D721Med (cell line): ENCODE data around the gene NAA35.
"Not testable (repeated sequence)": the region's sequence is repeated elsewhere in the genome, so short reads cannot be mapped to it uniquely, and the experiment has no call there.

ENCODE experiments used
- DNase-seq: peaks from one replicate; pipeline ENCODE4 v3.0.0; 2011; ENCODE audit warnings: low spot score; ENCODE audit not compliant: insufficient read length
- FAIRE-seq: peaks from 2 replicates; lab custom pipeline; 2011; peaks lifted over from hg19 to GRCh38; lab: Jason Lieb, UNC
- TF ChIP-seq, protein P1 (sequence below): IDR thresholded peaks from 2 replicates; pipeline ENCODE4 v1.5.1; 2012; ENCODE audit warnings: mild to moderate bottlenecking, control low read depth; ENCODE audit not compliant: insufficient read depth; ENCODE audit errors: missing control alignments

Gene NAA35

DNA sequence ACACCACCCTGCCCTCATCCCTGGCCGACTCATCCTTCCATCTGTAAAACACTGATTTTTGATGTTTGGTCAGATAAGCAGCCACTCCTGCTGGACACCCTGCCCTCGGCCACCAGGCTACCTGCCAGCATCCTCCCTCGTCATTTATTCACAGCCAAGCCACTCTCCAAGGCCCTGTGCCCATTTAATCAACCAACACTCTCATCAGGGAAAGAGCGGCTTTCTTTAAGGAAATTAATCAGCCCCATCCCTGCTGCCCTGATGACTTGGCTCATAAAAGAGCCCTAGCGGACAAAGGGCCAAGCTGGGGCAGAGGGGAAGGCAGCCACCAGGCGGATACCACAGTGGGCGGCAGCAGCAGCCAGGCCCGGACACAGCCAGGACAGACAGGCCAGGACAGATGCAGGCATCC is 106.0 kb downstream of the NAA35 start:
- DNase-seq (no peak), FAIRE-seq (no peak)
- TF ChIP-seq, protein P1, sequence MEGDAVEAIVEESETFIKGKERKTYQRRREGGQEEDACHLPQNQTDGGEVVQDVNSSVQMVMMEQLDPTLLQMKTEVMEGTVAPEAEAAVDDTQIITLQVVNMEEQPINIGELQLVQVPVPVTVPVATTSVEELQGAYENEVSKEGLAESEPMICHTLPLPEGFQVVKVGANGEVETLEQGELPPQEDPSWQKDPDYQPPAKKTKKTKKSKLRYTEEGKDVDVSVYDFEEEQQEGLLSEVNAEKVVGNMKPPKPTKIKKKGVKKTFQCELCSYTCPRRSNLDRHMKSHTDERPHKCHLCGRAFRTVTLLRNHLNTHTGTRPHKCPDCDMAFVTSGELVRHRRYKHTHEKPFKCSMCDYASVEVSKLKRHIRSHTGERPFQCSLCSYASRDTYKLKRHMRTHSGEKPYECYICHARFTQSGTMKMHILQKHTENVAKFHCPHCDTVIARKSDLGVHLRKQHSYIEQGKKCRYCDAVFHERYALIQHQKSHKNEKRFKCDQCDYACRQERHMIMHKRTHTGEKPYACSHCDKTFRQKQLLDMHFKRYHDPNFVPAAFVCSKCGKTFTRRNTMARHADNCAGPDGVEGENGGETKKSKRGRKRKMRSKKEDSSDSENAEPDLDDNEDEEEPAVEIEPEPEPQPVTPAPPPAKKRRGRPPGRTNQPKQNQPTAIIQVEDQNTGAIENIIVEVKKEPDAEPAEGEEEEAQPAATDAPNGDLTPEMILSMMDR = no peak

- DNase-seq (no peak), FAIRE-seq (no peak)
- TF ChIP-seq, protein P1 = no peak
These were observed 106.4 kb downstream of the NAA35 start for GRCh38 chr9:86047361-86047760.

DNA sequence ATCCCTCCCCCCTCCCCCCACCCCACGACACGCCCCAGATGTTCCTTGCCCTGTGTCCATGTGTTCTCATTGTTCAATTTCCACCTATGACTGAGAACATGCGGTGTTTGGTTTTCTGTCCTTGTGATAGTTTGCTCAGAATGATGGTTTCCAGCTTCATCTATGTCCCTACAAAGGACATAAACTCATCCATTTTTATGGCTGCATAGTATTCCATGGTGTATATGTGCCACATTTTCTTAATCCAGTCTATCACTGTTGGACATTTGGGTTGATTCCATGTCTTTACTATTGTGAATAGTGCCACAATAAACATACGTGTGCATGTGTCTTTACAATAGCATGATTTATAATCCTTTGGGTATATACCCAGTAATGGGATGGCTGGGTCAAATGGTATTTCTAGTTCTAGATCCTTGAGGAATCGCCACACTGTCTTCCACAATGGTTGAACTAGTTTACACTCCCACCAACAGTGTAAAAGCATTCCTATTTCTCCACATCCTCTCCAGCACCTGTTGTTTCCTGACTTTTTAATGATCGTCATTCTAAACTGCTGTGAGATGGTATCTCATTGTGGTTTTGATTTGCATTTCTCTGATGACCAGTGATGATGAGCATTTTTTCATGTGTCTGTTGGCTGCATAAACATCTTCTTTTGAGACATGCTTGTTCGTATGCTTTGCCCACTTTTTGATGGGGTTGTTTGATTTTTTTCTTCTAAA is 107.2 kb downstream of the NAA35 start:
- DNase-seq, FAIRE-seq: not testable (repeated sequence)

- FAIRE-seq (no peak), DNase-seq (no peak)
- TF ChIP-seq, protein P1 = no peak
These were observed 111.9 kb downstream of the NAA35 start for GRCh38 chr9:86052556-86053468.

DNA sequence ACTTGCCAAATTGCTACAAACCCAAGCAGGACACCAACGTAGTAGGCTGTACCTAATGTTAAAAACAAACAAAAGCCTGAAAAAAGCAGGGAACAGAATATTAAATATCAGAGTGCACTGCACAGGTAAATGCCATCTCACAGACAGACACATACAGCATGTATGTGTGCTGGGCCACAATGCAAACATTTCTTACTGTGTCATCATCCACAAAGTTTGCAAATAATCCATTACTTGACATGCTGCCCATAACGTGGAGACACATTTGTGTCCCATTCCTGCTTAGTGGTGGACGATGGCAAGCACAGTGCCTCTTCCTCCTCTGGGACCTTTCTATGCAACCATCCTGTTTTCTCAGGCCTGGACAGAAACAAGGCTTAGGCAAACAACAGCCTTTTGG is 113.7 kb downstream of the NAA35 start:
- TF ChIP-seq, protein P1 = no peak
- DNase-seq (no peak), FAIRE-seq (no peak)

- TF ChIP-seq, protein P1 = no peak
- no peak for DNase-seq
- no peak for FAIRE-seq
These were observed 116.5 kb downstream of the NAA35 start for GRCh38 chr9:86057491-86057890.

DNA sequence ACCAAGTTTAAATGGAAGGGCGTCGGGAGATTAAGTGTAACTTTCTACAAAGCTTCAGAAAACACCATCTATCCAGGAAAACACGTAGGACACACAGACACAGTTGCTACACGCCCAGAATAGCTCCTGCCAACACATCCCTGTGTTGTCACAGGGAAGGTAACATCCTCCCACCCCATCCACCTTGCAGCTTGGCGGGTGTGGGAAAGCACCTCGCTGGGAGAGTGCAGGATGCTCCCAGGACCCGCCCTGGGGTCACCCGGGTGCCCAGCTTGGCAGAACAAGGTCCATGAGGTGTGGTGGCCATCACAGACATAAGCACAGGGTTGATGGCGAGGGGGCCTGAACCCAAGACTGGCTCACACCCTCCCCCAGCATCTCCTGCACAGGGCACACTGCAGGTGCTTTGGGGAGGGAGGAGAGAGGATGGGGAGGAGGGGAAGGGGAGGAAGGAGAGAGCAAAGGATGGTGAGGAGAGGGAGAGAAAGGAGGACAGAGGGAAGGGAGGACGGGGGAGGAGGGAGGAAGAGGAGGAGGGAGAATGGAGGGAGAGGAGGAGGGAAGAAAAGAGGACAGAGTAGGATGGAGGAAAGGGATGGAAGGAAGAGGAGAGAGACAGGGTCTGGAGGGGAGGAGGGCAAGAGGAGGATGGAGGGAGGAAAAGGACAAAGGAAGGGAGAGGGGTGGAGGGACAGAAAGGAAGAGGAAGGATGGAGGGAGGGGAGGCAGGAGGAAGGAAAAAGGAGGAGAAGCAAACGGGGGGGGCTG is 121.2 kb downstream of the NAA35 start:
- FAIRE-seq = no peak
- TF ChIP-seq, protein P1 = no peak
- no peak for DNase-seq
